ENCODE results near the gene MALAT1. TPM values are rescaled to one million over a fixed set of nuclear protein-coding genes. Genes with fewer than 3 reads are reported as not detected.
A peak's percentile ranks its signal among the peaks of the same experiment; 100 is the strongest.

MALAT1 gene
- total and polyA plus RNA-seq, 2 of the 13 experiments (the other 11 are each of a cell fraction or from before 2014, with no cell fraction given), result 143 to 1,237 TPM

DNA sequence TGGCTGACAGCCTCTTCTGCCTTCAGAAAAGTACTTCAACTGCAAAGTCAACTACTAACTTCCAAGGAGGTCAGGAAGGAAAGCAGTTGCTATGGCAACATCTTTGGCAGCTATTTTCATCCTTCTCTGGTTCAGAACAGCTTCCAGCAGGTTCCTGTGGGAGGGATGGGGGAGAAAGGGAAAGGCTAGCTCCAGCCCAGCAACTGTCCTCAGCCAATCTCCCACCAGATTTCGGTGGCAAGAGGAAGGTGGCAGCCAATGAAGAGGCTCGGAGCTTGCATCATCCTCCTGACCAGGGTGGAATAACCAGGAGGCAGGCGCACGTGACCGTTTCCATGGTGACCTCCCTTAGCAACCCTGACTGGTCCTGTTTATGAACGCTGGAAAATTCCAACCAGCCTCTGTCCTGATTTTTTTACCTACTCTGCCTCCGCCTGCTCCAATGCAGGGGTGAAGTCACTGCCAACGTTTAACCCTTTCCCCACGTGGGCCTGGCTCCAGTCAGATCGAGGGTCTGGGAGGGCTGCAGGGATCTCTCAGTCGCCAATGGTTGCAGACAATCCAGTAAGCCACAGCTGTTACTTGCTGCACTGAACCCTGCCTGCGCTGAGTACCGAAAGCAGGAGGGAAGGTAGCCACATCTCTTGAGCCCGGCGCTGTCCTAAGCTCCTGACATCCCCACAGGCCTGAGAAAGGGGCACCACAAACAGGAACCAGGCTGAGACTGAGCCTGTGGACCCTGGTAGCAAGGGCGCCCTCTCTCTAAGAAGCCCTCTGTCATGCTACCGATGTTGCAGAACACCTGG is 11.2 kb upstream of the MALAT1 start (continued):
- TF ChIP-seq MYNN (CRISPR knock-in tag; IDR thresholded peaks at IDR 0.05; ENCODE audit: low read depth) (peak; percentile 91; the same call in 1 of the 2 replicates), ZNF782 (CRISPR knock-in tag; IDR thresholded peaks at IDR 0.05; ENCODE audit: borderline replicate concordance) (no peak), ZNF780A (CRISPR knock-in tag; IDR thresholded peaks at IDR 0.05) (no peak), ZNF234 (CRISPR knock-in tag; conservative IDR thresholded peaks at IDR 0.05) (no peak), ZNF251 (CRISPR knock-in tag; IDR thresholded peaks at IDR 0.05) (no peak), NKX3-1 (CRISPR knock-in tag; IDR thresholded peaks at IDR 0.05) (no peak), MED13 (CRISPR knock-in tag; IDR thresholded peaks at IDR 0.05) (no peak), ZNF672 (CRISPR knock-in tag; IDR thresholded peaks at IDR 0.05) (no peak), TP53 (CRISPR knock-in tag; conservative IDR thresholded peaks at IDR 0.05) (no peak)
- TF ChIP-seq, protein P1, sequence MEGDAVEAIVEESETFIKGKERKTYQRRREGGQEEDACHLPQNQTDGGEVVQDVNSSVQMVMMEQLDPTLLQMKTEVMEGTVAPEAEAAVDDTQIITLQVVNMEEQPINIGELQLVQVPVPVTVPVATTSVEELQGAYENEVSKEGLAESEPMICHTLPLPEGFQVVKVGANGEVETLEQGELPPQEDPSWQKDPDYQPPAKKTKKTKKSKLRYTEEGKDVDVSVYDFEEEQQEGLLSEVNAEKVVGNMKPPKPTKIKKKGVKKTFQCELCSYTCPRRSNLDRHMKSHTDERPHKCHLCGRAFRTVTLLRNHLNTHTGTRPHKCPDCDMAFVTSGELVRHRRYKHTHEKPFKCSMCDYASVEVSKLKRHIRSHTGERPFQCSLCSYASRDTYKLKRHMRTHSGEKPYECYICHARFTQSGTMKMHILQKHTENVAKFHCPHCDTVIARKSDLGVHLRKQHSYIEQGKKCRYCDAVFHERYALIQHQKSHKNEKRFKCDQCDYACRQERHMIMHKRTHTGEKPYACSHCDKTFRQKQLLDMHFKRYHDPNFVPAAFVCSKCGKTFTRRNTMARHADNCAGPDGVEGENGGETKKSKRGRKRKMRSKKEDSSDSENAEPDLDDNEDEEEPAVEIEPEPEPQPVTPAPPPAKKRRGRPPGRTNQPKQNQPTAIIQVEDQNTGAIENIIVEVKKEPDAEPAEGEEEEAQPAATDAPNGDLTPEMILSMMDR (CRISPR knock-in tag; IDR thresholded peaks at IDR 0.05), result peak; percentile 49; the same call in 1 of the 2 replicates
- TF ChIP-seq, protein P2, sequence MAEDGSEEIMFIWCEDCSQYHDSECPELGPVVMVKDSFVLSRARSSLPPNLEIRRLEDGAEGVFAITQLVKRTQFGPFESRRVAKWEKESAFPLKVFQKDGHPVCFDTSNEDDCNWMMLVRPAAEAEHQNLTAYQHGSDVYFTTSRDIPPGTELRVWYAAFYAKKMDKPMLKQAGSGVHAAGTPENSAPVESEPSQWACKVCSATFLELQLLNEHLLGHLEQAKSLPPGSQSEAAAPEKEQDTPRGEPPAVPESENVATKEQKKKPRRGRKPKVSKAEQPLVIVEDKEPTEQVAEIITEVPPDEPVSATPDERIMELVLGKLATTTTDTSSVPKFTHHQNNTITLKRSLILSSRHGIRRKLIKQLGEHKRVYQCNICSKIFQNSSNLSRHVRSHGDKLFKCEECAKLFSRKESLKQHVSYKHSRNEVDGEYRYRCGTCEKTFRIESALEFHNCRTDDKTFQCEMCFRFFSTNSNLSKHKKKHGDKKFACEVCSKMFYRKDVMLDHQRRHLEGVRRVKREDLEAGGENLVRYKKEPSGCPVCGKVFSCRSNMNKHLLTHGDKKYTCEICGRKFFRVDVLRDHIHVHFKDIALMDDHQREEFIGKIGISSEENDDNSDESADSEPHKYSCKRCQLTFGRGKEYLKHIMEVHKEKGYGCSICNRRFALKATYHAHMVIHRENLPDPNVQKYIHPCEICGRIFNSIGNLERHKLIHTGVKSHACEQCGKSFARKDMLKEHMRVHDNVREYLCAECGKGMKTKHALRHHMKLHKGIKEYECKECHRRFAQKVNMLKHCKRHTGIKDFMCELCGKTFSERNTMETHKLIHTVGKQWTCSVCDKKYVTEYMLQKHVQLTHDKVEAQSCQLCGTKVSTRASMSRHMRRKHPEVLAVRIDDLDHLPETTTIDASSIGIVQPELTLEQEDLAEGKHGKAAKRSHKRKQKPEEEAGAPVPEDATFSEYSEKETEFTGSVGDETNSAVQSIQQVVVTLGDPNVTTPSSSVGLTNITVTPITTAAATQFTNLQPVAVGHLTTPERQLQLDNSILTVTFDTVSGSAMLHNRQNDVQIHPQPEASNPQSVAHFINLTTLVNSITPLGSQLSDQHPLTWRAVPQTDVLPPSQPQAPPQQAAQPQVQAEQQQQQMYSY (CRISPR knock-in tag; IDR thresholded peaks at IDR 0.05), result no peak
- TF ChIP-seq, protein P3, sequence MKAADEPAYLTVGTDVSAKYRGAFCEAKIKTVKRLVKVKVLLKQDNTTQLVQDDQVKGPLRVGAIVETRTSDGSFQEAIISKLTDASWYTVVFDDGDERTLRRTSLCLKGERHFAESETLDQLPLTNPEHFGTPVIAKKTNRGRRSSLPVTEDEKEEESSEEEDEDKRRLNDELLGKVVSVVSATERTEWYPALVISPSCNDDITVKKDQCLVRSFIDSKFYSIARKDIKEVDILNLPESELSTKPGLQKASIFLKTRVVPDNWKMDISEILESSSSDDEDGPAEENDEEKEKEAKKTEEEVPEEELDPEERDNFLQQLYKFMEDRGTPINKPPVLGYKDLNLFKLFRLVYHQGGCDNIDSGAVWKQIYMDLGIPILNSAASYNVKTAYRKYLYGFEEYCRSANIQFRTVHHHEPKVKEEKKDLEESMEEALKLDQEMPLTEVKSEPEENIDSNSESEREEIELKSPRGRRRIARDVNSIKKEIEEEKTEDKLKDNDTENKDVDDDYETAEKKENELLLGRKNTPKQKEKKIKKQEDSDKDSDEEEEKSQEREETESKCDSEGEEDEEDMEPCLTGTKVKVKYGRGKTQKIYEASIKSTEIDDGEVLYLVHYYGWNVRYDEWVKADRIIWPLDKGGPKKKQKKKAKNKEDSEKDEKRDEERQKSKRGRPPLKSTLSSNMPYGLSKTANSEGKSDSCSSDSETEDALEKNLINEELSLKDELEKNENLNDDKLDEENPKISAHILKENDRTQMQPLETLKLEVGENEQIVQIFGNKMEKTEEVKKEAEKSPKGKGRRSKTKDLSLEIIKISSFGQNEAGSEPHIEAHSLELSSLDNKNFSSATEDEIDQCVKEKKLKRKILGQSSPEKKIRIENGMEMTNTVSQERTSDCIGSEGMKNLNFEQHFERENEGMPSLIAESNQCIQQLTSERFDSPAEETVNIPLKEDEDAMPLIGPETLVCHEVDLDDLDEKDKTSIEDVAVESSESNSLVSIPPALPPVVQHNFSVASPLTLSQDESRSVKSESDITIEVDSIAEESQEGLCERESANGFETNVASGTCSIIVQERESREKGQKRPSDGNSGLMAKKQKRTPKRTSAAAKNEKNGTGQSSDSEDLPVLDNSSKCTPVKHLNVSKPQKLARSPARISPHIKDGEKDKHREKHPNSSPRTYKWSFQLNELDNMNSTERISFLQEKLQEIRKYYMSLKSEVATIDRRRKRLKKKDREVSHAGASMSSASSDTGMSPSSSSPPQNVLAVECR (CRISPR knock-in tag; IDR thresholded peaks at IDR 0.05; ENCODE audit: borderline replicate concordance), result peak; percentile 67; the same call in 1 of the 2 replicates
- TF ChIP-seq, protein P4, sequence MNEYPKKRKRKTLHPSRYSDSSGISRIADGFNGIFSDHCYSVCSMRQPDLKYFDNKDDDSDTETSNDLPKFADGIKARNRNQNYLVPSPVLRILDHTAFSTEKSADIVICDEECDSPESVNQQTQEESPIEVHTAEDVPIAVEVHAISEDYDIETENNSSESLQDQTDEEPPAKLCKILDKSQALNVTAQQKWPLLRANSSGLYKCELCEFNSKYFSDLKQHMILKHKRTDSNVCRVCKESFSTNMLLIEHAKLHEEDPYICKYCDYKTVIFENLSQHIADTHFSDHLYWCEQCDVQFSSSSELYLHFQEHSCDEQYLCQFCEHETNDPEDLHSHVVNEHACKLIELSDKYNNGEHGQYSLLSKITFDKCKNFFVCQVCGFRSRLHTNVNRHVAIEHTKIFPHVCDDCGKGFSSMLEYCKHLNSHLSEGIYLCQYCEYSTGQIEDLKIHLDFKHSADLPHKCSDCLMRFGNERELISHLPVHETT (CRISPR knock-in tag; conservative IDR thresholded peaks at IDR 0.05), result no peak

Measured in HepG2 (cell line).